SKM-1 (cell line): ENCODE measurements around the gene STAT3.
A peak's percentile ranks its signal among the peaks of the same experiment; 100 is the strongest.
"Not testable (repeated sequence)": the region's sequence is repeated elsewhere in the genome, so short reads cannot be mapped to it uniquely, and the experiment has no call there.

Experiments
- DNase-seq: peaks from one replicate; lab custom pipeline; 2025; ENCODE audit not compliant: unreplicated experiment; lab: John Stamatoyannopoulos, UW

The STAT3 gene

GRCh38 chr17:42317967-42318366, 70.3 kb downstream of the STAT3 start:
- DNase-seq: not testable (repeated sequence)

- DNase-seq: no peak
These were observed 70.9 kb downstream of the STAT3 start for GRCh38 chr17:42317266-42317845.

GRCh38 chr17:42316755-42317154, 71.5 kb downstream of the STAT3 start:
- DNase-seq: no peak

- DNase-seq: no peak
These were observed 72.7 kb downstream of the STAT3 start for GRCh38 chr17:42315402-42316156.

GRCh38 chr17:42313773-42314566, 74.3 kb downstream of the STAT3 start:
- no peak for DNase-seq

- no peak for DNase-seq
These were observed 74.9 kb downstream of the STAT3 start for GRCh38 chr17:42313389-42313772.

- DNase-seq: no peak
These were observed 75.7 kb downstream of the STAT3 start for GRCh38 chr17:42312285-42313130.

GRCh38 chr17:42312035-42312284, 76.3 kb downstream of the STAT3 start:
- DNase-seq: no peak

GRCh38 chr17:42311240-42312034, 76.8 kb downstream of the STAT3 start:
- peak; percentile 61 for DNase-seq

- DNase-seq: no peak
These were observed 77.4 kb downstream of the STAT3 start for GRCh38 chr17:42310787-42311215.

- DNase-seq: no peak
These were observed 78.1 kb downstream of the STAT3 start for GRCh38 chr17:42309986-42310786.

- DNase-seq: no peak
These were observed 79.1 kb downstream of the STAT3 start for GRCh38 chr17:42309142-42309541.

GRCh38 chr17:42308446-42308845, 79.8 kb downstream of the STAT3 start:
- DNase-seq: no peak

- DNase-seq: no peak
These were observed 80.8 kb downstream of the STAT3 start for GRCh38 chr17:42307362-42307927.

- DNase-seq: no peak
These were observed 81.9 kb downstream of the STAT3 start for GRCh38 chr17:42306385-42306667.

- no peak for DNase-seq
These were observed 82.5 kb downstream of the STAT3 start for GRCh38 chr17:42305543-42306384.

GRCh38 chr17:42305031-42305330, 83.3 kb downstream of the STAT3 start:
- DNase-seq: not testable (repeated sequence)

- DNase-seq: no peak
These were observed 83.8 kb downstream of the STAT3 start for GRCh38 chr17:42304187-42305030.
